CD4-positive, alpha-beta T cell treated with Interleukin-2 at 100 ng/mL for 4 hours (primary cell): ENCODE results near the gene RFT1.

ENCODE experiments used
- DNase-seq: peaks from one replicate; pipeline ENCODE4 v3.0.0-alpha.2; 2020; ENCODE audit warnings: low spot score

Gene RFT1

DNA sequence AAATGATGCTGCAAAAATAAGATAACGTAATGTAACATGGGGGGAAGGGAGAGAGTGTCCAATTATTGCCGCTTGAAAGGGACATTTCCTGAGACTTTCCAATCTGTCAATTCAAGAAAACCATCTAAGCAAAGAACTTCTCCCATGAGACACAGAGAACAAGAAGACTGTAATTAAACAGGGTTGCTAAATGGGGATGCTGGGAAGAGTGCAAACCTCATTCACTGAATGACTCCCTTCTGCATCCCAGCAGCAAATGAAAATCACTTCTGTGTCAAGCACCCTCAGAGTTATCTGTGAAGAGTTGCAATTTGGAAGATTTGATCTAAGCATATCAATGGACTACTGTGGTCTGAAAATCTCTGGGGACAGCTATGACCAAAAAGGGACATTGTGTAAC lies 3.6 kb downstream of the RFT1 start:
- DNase-seq = no peak

DNA sequence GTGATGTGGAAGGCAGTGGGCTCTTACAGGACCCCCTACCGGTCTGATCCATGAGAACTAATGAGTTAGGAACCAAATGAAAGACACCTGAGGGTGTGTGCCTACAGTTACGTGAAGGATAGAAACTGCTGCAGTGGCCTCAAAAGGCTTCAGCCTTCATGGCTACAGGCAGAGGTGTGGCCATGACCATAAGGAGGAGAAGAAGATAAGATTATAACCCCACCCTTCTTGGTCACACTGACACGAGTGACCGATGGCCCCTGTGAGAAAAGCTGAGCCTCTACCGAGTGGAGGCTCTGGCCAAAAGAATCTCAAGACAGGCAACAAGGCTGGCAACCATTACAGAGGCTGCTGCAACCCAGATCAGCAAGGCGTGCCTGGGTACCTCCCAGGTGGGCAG lies 6.3 kb downstream of the RFT1 start:
- DNase-seq = no peak

DNA sequence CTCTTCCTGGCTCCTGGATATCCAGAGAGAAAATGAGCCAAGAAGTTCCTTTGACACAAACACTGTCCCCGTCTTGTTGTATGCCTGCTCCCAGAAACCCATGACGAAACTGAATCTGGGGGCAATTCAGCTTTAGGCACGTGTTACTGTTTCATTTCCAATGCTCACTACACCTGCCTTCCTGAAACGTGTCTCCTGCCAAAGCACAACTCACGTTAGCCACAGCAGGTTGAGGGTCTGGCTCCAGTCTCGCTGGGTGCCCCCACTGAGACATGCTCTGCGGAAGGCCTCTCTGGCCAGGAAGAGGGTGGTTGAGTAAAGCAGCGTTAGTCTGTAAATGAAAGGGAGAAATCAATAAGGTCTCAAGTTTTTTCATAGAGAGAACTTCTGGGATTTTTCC lies 6.7 kb downstream of the RFT1 start:
- DNase-seq = no peak

DNA sequence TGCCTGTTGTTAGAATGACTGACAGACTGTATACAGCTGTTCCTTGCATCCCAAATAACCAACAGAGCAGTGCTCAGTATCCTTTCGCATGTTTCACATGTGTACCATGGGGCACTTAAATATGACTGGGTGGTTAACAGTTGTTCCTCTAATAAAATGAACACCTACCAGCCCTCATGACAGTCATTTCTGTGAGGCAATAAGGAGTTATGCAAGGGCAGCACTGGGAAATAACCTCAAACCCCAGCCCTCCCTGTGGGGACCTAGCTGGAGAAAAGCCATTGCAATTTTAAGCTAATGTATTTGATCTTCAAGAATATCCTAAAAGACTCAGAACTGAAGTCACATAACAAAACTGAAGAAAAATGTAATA lies 7.3 kb downstream of the RFT1 start:
- DNase-seq = no peak

DNA sequence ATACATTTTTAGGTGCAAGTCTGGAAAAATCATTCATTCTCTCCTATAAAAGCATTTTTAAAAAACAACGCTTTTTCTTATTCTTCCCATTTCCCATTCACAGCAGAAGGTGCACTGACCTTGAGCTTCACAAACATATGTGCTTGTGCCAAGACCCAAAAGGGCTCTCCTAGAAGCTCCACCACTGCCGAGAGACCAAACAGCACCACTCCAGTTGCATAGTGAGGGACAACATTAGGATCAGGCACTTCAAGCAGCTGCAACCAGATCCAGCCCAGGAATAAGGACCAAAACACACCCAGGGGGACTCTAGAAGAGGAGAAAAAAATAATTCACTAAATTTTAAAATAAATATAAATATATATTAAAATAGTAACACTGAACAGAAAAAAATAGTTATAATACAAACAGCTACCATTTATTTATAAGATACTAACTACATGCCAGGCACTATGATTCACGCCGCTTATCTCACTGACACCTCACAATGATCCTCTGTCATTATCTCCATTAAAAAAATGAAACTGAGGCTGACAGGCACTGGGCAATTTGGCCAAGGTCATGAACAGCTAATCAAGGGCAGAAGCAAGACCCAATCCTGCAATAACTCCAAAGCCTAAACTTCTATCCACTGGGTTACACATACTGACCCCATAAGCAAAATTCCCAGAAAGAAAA lies 7.8 kb downstream of the RFT1 start:
- no peak for DNase-seq

DNA sequence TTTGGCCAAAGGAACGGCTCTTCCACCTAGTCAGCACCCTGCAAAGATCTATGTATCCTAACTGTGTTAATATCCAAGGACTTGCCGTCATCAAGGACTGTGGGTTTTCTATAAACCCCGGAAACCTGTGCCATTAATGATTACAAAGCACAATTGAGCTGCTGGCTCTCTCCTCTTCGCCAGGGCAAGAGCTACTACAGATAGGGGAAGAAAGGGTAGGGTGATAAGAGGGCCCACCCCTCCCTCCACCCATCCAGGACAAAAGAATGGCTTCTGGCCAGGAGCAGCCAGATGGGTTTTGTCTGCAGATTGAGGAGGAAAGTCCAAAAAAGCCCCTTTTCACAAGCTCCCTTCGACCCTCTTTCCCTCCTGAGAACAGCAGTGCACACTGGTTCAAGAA lies 9.9 kb downstream of the RFT1 start:
- DNase-seq = no peak

DNA sequence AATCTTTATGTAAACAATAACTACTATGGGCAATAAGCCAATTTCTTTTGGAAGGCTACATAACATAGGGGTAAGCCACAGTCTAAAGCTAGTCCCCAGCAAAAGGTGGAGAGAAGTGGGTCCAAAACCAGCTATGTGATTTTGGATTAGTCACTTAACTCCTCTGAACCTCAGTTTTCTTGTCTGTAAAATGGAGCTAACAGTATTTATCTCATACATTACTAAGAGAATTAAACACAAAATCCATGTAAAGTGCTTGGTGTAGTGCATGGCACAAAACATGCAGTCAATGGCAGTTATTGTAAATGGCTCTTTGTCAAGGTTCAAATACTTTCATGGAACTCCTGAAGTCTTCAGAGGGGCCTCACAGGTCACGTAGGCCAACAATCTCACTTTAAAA lies 13.3 kb downstream of the RFT1 start:
- no peak for DNase-seq

DNA sequence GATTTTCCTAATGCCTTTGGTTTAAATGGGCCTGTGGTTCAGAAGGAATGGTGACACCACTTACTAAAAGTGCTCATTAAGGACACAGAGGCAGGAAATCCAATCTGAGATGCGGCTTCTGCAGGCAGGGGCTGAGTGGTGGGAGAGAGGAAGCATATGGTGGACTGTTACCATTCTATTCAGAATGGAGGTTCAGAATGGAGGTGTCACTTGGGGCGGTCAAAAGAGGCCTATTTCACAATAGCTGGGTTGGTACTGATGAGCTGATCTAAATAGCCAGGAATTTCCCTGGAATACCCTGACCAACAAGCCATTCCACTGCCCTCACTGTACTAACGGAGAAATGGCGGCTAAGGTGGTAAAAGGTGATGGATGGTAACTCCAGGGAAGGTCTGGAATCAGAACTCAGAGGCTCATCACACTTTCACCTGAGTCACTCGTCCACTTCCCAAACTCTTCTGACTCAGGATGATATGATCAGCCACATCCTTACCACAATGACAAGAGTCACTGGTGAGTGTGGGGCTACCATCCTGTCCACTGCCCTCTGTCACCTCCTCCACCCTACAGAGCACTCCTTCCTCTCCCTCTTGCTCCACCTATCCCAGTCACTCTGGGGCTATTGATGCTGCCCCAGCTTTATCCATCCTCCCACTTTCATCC lies 15.7 kb downstream of the RFT1 start:
- no peak for DNase-seq

DNA sequence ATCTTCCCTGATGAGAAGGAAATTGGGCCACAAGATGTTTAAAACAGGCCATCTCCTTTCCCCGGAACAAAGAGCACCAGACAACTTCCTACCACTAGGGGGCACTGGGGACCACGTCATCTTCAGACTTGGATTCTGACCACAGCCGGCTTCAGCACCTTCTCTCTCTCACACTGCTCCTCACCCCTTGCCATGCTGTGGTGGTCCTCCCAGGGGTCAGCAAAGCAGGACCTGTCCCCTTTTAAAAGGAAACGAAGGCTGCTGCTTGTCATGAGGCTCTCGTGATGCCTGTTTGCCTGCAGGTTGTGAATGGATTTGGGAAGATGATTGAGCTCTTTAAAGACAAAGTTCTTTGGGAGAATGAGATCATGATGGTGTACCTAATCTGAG lies 16.2 kb downstream of the RFT1 start:
- peak; percentile 85 for DNase-seq

DNA sequence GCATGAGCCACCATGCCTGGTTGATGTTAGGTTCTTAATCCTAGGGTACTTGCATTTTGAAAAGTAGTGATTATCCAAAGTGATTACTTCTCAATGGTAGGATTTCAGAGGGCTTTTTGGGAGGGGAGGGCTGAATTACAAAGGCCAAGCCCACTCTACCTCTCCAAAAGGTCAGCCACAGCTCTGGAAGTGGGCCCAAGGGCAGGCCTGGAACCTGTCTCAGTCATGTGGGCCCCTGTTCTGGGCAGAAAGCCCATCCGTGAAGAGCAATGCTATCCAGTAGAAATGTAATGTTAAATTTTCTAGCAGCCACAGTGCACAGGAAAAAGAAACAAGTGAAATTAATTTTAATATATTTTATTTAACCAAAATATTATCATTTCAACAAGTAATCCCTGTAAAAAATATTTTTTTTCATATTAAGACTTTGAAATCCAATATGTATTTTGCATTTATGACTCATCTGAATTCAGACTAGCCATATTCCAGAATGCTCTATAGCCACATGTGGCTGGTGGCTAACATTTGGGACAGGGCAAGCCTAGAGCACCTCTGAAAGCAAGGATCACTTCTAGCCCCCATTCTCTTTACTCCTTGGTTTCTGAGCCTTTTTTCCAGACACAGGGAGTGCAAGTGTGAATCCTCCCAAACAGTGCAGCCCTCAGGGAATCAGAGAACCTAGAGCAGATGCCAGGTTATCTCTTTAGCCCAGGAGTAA lies 16.8 kb downstream of the RFT1 start:
- DNase-seq = no peak

DNA sequence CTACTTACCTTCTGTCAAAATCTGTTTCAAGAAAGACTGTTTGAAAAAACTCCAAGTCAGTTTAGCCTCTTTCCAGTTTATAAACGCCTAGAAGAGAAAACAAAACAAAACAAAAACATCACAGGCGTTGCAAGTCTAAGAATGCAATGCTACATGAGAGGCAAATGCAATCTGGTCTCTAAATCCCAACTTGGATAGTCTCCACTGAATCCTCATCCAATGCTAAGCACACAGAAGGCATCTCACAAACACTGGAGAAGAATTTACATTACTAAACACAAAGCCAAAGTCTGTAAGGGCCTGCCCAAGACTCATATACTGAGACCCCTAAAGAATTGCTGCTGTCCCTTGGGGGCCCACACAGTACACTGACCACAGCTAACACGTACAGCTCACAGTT lies 18.4 kb downstream of the RFT1 start:
- no peak for DNase-seq

DNA sequence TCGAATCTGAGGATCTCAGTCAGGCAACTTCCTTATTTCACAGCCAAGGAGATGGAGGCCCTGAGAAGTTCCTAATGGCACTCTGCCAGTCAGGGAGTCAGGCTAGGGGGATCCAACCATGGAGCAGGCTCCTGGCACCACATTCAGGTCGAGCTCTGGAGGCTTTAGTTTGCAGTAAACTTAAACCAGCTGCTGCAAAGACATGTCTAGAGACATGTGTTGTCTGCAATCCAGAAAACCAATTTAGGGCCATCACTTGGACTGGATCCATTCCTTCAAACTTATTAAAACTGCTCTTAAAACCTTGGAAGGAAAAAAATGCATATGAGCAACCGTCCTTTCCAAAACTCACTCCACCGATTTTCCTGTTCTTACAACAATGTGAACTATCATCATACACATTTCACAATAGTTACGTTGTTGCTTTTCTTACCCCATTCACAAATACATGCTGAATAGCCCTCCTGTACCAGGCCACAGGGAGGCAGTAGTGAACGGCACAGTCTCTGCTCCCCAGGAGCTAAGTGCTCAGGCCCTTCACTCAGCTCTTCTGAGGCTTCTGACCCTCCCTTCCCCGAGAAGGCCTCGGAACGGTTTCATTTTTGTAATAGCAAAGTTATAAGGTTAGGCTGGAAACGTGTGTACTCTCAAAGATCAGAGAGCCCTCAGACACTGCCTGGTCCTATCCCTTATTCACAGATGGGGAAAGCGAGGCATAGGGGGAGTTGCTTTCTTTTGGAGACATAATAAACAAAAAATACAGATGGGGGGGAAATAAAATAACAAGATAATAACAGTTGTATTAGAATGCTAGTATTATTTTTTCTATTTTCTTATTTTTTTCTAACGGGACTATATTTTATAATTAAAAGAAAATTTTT lies 20.1 kb downstream of the RFT1 start:
- peak; percentile 50 for DNase-seq

DNA sequence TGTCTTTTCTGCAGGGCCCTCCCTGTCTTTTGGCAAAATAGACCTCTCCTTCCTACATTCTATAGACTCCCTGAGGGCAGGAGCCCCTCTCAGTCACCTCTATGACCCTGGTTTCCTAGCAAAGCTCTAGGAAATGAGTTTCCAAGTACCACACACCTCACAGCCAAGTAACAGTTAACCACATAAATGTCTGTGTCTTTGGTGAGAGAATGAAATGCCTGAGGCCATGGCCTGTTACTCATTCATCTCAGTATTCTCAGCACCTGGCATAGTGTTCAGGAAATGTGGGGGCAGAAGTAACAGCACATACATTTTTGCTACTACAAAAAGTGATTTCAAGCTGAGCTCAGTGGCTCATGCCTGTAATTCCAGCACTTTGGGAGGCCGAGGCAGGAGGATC lies 21.0 kb downstream of the RFT1 start:
- DNase-seq = peak; percentile 40

DNA sequence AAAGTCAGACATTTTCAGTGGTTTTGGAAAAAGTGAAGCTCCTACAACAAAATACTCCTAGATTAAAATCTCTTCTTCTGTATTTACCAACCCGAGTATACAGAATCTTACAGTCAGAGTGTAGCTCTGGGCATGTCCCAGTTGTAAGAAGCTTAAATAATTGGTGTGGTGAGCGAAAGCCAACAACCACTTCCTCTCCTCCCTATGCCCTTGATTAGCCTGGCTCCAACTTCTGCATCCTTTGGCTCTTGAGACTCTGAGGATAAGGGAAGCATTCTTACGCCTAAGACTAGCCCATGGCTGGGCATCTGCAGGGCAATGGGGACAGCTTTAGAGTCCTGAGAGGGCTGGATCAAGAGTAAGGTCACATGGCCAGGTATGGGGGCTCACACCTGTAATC lies 25.5 kb downstream of the RFT1 start:
- DNase-seq = no peak

DNA sequence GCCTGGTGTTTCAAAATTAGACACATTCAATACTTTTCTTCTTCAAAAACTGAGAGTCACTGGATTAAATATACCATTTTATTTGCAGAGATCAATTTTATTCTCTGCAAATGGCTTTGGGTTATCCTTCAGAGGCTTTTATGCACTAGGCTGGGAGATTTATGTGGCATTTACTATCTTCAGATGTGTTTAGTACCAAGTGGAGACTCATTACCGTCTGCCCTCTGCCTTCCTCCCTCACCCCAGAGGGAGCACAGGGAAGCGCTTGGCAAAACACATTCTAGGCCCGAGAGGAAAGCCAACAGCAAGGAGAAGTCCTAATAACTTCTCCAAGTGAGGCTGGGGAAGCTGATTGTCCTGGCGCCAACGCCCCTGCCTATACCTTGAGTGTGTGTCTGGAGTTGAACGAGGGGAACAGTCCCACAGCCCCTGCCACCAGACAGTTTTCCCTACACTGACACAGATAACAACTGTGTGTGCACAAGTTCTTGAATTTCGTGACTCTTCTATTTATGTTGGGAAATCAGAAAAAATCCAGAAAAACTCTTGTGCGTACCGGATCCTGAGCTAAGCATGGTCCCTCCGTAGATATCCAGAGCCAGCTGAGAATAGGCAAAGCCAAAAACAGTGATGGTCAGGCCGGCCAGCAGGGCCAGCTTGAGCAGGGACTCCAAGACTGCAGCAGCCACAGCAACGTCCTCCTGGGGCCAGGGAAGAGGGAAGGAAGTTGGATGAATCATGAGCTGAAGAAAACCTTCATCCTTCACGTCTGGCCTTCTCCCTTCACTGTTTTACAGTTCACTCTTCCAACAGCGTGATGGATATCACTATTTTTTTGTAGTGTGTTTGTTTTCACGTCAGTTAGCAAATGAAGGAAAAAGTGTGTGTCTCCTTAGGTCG lies 26.6 kb downstream of the RFT1 start:
- no peak for DNase-seq

DNA sequence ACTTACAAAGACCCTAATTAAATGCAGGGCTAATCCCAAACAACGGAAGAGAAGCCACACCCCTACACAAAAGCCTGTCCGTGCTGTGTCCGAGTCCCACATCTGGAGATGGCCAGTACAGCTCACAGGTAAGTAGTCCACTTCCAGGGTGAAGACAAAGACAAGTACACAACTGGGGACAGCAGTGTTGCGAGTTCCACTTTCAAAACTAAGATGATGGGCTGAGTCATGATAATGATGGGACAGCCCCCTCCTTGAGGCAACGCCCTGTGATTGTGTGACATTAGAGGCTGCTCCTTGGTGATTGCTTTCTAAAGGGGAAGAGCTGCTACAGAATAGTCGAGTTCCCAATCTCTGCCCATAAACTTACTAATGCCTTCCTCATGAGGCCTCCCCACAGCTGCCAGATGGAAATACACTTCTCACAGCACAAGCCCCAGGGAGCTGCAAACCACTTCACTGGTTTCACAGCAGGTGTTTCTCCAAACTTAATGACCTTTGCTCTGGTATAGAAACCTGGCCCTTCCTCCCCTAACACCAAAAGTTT lies 27.6 kb downstream of the RFT1 start:
- peak; percentile 54 for DNase-seq

DNA sequence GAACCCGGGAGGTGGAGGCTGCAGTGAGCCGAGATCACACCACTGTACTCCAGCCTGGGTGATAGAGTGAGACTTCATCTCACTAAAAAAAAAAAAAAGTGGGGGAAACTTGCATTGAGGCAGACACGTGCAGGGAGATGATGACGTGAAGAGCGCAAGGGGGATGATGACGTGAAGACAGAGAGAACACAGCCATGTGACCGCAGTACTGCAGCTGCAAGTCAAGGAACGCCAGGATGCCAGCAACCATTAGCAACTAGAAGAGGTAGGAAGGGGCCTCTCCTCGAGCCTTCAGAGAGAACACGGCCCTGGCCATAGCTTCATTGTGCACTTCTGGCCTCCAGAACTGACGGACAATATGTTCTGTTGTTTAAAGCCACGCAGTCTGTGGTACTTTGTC lies 28.3 kb downstream of the RFT1 start:
- no peak for DNase-seq

DNA sequence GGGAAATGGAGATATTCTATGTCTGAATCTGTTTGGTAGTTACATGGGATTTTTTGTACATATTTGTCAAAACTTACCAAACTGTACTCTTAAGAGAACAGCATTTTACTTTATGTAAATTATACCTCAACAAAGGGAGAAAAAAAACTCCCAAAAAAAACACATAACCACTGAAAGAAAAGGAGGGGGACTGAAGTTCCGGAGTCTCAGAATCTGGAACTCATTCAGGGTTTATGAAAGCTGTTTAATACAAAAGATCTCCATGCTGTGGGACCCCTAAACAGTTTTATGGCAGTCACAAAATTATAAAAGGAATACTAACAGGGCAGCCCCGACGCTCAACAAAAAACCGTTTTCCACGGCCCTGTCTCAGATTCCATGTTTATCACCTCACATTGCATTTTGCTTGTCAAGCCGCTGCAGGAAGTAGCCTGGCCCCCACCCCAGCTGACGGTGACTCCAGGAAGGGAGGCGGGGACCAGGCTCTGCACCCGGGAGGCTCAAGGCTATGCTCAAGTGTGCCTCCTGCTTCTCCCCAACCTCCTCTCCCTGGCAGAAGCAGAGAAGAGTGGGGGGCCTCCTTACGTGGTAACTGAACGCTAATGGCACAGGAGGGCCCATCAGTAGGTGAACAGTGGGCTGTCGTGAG lies 29.3 kb downstream of the RFT1 start:
- DNase-seq = no peak

DNA sequence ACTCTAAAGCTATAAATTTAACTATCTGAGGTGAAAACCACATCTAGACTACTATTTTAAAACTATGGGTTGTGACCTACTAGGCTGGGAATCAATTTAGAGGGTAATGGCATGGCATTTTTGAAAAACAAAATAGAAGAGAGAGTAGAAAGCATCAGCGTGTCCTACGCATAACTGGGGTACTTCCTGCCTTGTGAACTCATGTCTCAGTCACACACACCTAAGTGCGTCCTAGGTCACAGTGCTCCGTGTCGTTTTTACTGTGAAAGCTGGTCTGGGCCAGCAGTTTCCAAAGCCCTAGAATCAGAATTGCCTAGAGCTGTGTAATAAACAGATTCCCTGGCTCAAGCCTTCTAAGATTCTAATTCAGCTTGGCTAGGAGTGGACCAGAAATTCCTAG lies 32.3 kb downstream of the RFT1 start:
- DNase-seq = no peak

DNA sequence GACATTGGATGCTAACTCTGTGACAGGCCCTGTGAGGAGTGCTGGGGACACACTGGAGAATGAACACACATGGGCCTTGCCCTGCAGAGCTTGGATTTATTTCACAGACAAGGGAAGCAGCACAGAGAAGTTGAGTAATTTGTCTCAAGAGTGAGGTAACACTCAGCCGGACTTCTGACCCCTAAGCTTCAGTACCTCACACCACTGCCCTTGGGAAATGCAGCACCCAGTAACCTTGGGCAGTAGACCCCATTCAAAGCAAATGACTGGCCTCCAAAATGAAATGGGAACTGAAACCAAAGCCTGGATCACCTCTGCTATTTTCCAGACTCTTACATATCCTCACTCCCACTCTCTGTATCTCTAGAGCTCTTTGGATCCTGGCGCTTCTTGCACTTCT lies 37.3 kb downstream of the RFT1 start:
- DNase-seq = no peak

DNA sequence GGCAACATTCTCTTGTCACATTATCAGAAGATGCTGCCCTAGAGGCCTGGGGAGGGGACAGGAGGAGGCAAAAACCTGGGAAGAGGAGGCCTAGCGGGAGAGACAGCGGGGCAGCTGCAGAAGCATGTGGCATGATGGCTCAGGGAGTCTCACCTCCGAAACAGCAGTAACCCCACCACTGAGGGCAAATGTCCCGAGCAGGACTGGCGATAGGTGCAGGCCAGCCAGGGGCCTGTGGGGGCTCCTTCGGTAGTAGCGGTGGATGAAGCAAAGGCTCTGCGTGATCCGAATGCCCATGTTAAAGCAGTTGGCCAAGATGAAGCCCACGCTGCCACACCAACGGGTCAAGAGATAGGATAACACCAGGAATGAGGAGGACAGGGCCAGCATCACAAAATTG lies 38.0 kb downstream of the RFT1 start:
- no peak for DNase-seq
